ENCODE results near the gene GTF3C4. TPM values are rescaled to one million over a fixed set of nuclear protein-coding genes. Genes with fewer than 3 reads are reported as not detected.
A peak's percentile ranks its signal among the peaks of the same experiment; 100 is the strongest.

GTF3C4 gene
- total RNA-seq, 1 experiment from 2014 or later: 42.5 TPM

DNA sequence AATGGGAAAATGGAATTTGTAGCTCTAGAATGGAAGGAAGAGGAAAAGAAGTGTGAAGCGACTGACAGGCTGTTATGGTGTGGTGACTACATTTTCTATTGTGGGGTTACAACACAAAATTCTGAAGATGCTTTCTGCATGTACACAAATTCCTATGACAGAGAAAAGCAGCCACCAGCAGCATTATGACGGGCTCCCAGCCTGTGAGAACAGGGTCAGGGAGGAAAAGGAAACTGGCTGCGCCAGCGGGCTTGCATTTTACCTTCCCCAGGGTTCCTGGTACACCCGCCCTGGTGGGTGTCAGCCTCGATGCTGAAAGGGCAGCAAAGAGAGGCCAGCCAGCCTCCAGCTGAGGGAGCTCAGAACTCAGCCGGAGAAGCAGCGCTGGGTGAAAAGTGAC, 41.5 kb upstream of the GTF3C4 start:
- H3K9me3 ChIP-seq (ENCODE audit: control insufficient read depth, low read depth, low read length): no peaks in the 10 kb centered on the region
- H2BK12ac ChIP-seq (ENCODE audit: insufficient read length, low read depth, low read length): no peak overlapping the region
- H4K8ac ChIP-seq (replicated peaks; ENCODE audit: insufficient read length, low read depth, low read length): no peak overlapping the region
- H2AK5ac ChIP-seq (ENCODE audit: insufficient read length, low read length): no peak overlapping the region
- no peak overlapping the region for H2BK15ac ChIP-seq (ENCODE audit: low read depth, low read length)
- H3K23me2 ChIP-seq (ENCODE audit: insufficient read length, low read depth, low read length, poor library complexity, severe bottlenecking): no peaks in the 10 kb centered on the region
- no peaks in the 10 kb centered on the region for H3K27me3 ChIP-seq (ENCODE audit: insufficient read depth, low read length)
- Mint-ChIP-seq H3K4me1 (peaks cover 6 to 22% of the 10 kb centered on the region in 2 experiments), H3K4me3 (no peak overlapping the region), H3K9me3 (no peaks in the 10 kb centered on the region), H3K36me3 (ENCODE audit: insufficient read depth in 1 of 3, low read depth in 3 of 3) (peaks cover 18 to 65% (median 38%) of the 10 kb centered on the region in 3 experiments; a peak in 6 of 7 replicates), H3K27ac (peak overlapping the region in 2 of 3 experiments; percentile 60 to 82; a peak in 2 of 7 replicates), H3K27me3 (ENCODE audit: low read depth) (no peaks in the 10 kb centered on the region)
- no peak overlapping the region for H3K56ac ChIP-seq (ENCODE audit: insufficient read length, low read depth, low read length)
- no peak overlapping the region for H3K14ac ChIP-seq (ENCODE audit: insufficient read depth, low read length)
- no peak overlapping the region for H2BK5ac ChIP-seq (ENCODE audit: insufficient read length, low read length)
- no peak overlapping the region for H2AFZ ChIP-seq (ENCODE audit: low read length)
- H3K79me2 ChIP-seq (ENCODE audit: insufficient read depth, low read length): no peaks in the 10 kb centered on the region
- no peak overlapping the region for H3K23ac ChIP-seq (ENCODE audit: insufficient read length, low read depth, low read length)
- TF ChIP-seq, protein P1, sequence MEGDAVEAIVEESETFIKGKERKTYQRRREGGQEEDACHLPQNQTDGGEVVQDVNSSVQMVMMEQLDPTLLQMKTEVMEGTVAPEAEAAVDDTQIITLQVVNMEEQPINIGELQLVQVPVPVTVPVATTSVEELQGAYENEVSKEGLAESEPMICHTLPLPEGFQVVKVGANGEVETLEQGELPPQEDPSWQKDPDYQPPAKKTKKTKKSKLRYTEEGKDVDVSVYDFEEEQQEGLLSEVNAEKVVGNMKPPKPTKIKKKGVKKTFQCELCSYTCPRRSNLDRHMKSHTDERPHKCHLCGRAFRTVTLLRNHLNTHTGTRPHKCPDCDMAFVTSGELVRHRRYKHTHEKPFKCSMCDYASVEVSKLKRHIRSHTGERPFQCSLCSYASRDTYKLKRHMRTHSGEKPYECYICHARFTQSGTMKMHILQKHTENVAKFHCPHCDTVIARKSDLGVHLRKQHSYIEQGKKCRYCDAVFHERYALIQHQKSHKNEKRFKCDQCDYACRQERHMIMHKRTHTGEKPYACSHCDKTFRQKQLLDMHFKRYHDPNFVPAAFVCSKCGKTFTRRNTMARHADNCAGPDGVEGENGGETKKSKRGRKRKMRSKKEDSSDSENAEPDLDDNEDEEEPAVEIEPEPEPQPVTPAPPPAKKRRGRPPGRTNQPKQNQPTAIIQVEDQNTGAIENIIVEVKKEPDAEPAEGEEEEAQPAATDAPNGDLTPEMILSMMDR (conservative IDR thresholded peaks at IDR 0.05): no peak
- H4K91ac ChIP-seq (ENCODE audit: insufficient read length, low read depth, low read length): no peak overlapping the region
- H3K27ac ChIP-seq (ENCODE audit: insufficient read length, low read depth, low read length): no peak overlapping the region
- no peak overlapping the region for H3K4ac ChIP-seq (ENCODE audit: low read depth, low read length)
- no CpG with 5 or more reads among the region's 8 CpGs for WGBS (ENCODE audit: extremely low coverage, insufficient read length, low lambda C conversion rate)
- no peak overlapping the region for H4K5ac ChIP-seq (ENCODE audit: insufficient read length, low read depth, low read length)
- no peaks in the 10 kb centered on the region for H3K4me1 ChIP-seq (ENCODE audit: insufficient read depth, low read length)
- no peak overlapping the region for H3K9ac ChIP-seq (ENCODE audit: extremely low read depth, insufficient read length, low read length)
- H4K20me1 ChIP-seq (ENCODE audit: control insufficient read depth, insufficient read depth, insufficient read length): no peaks in the 10 kb centered on the region
- no peak overlapping the region for H3K18ac ChIP-seq (ENCODE audit: insufficient read length, low read depth, low read length)
- H2BK120ac ChIP-seq (ENCODE audit: low read depth, low read length, poor library complexity, severe bottlenecking): no peak overlapping the region
- no peak overlapping the region for H2BK20ac ChIP-seq (ENCODE audit: low read depth, low read length, poor library complexity, severe bottlenecking)
- no peak for DNase-seq
- no peaks in the 10 kb centered on the region for H3K79me1 ChIP-seq (ENCODE audit: insufficient read depth, low read depth, low read length, poor library complexity, severe bottlenecking)
- no peak overlapping the region for H3T11ph ChIP-seq (ENCODE audit: low read length)
- no peak overlapping the region for H3K4me2 ChIP-seq (ENCODE audit: insufficient read depth, insufficient read length, low read length)

Data from H9 (cell line).